Measurements from ENCODE around the gene DMXL1. TPM values are rescaled to one million over a fixed set of nuclear protein-coding genes. Genes with fewer than 3 reads are reported as not detected.

Gene DMXL1
- total RNA-seq, 3 donors from 2014 or later (not counting 1 experiment from before 2014, with no cell fraction given), result 36.7 to 43.0 (median 39.9) TPM

DNA sequence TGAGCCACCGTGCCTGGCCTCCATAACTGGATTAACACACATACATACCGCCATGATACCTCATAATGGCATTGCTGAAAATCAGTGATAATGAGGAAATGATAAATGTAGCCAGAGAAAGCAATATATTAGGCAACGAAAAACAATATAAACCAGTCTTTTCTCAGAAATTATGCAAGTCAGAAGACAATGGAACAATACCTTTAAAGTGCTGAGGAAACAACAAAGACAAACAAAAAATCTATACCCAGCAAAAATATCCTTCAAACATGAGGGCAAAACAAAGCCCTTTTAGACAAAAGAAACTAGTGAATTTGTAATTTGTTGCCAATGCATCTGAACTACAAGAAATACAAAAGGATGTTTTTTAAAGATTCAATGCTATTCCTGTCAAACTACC is 186.7 kb downstream of the DMXL1 start:
- Histone ChIP-seq H3K4me3 (ENCODE audit: low read length) (no peak overlapping the region), H3K4me1 (ENCODE audit: control insufficient read depth, insufficient read depth, low read length) (no peaks in the 10 kb centered on the region), H3K36me3 (ENCODE audit: control insufficient read depth, insufficient read depth, low read length) (no peaks in the 10 kb centered on the region), H3K9me3 (ENCODE audit: control insufficient read depth, insufficient read depth, low read length) (peaks cover 6% of the 10 kb centered on the region), H3K27me3 (ENCODE audit: control insufficient read depth, insufficient read depth, low read length) (no peaks in the 10 kb centered on the region), H3K27ac (ENCODE audit: low read length) (no peak overlapping the region)
- DNase-seq (no peak), ATAC-seq (no peak)
- Mint-ChIP-seq H3K4me3 (no peak overlapping the region), H3K36me3 (no peaks in the 10 kb centered on the region), H3K27me3 (ENCODE audit: low read depth in 2 of 2) (peaks cover 0 to 4% of the 10 kb centered on the region in 2 donors), H3K27ac (no peak overlapping the region), H3K4me1 (peaks cover 0 to 5% of the 10 kb centered on the region in 2 donors), H3K9me3 (no peaks in the 10 kb centered on the region)
- TF ChIP-seq, protein P1, sequence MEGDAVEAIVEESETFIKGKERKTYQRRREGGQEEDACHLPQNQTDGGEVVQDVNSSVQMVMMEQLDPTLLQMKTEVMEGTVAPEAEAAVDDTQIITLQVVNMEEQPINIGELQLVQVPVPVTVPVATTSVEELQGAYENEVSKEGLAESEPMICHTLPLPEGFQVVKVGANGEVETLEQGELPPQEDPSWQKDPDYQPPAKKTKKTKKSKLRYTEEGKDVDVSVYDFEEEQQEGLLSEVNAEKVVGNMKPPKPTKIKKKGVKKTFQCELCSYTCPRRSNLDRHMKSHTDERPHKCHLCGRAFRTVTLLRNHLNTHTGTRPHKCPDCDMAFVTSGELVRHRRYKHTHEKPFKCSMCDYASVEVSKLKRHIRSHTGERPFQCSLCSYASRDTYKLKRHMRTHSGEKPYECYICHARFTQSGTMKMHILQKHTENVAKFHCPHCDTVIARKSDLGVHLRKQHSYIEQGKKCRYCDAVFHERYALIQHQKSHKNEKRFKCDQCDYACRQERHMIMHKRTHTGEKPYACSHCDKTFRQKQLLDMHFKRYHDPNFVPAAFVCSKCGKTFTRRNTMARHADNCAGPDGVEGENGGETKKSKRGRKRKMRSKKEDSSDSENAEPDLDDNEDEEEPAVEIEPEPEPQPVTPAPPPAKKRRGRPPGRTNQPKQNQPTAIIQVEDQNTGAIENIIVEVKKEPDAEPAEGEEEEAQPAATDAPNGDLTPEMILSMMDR (IDR thresholded peaks at IDR 0.05), result no peak
- intact Hi-C loops (cut with micrococcal nuclease), result no loop called here
- 100% methylated on average over 2 of the region's 3 CpGs for WGBS (ENCODE audit: insufficient coverage)

DNA sequence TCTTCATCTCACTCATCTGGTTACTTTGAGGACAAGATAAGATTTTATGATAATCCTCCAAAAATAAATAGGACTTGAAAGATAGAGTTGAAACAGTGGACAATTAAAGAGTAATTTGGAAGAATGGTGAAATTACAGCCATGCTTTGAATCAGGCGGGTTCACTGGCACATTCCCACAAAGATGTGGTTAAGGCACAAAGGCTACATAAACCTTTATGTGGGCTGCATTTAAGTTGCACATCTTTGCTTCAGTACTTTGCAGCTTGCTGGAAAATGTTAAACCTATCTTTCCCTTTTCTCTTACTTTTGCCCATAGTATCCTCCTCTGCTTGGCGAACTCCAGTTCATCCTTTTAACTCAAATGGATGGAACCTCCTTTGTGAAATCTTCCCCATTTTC is 192.8 kb downstream of the DMXL1 start:
- no peak for ATAC-seq
- Histone ChIP-seq H3K9me3 (ENCODE audit: control insufficient read depth, insufficient read depth, low read length) (peaks cover 8% of the 10 kb centered on the region), H3K27me3 (ENCODE audit: control insufficient read depth, insufficient read depth, low read length) (no peaks in the 10 kb centered on the region), H3K4me1 (ENCODE audit: control insufficient read depth, insufficient read depth, low read length) (peaks cover 7% of the 10 kb centered on the region), H3K36me3 (ENCODE audit: control insufficient read depth, insufficient read depth, low read length) (no peaks in the 10 kb centered on the region), H3K27ac (ENCODE audit: low read length) (no peak overlapping the region), H3K4me3 (ENCODE audit: low read length) (no peak overlapping the region)
- no peaks in the 10 kb centered on the region for H3K36me3 Mint-ChIP-seq
- peaks cover 9 to 23% of the 10 kb centered on the region in 2 donors for H3K4me1 Mint-ChIP-seq
- no peak overlapping the region for H3K27ac Mint-ChIP-seq
- H3K4me3 Mint-ChIP-seq, result no peak overlapping the region
- intact Hi-C loops (cut with micrococcal nuclease), result no loop called here
- H3K9me3 Mint-ChIP-seq, result no peaks in the 10 kb centered on the region
- peak in 1 of 2 donors; percentile 9 for DNase-seq
- TF ChIP-seq, protein P1 (IDR thresholded peaks at IDR 0.05), result no peak
- 71% methylated on average over 2 of the region's 2 CpGs for WGBS (ENCODE audit: insufficient coverage)
- H3K27me3 Mint-ChIP-seq (ENCODE audit: low read depth in 2 of 2), result no peaks in the 10 kb centered on the region

DNA sequence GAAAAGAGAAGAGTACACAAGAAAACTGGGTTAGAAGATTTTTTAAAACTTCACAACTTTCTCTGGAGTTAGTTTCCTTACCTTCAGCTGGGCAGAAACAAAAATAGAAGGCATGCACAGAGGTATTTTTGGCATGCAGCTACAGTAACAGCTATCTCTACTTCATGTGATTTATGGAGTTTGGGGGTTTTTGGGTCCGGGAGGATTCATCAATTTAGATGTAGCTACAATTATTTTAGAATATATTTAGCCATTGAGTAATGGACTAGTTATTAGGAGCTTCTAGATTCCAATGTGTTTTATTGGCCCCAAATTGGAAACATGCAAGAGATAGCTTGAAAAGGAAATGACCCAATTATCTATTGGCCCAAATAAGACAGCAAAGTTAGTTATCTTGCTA is 193.3 kb downstream of the DMXL1 start:
- intact Hi-C loops (cut with micrococcal nuclease), result no loop called here
- H3K9me3 ChIP-seq (ENCODE audit: control insufficient read depth, insufficient read depth, low read length), result peaks cover 8% of the 10 kb centered on the region
- no peaks in the 10 kb centered on the region for H3K27me3 Mint-ChIP-seq (ENCODE audit: low read depth in 2 of 2)
- H3K36me3 Mint-ChIP-seq, result no peaks in the 10 kb centered on the region
- no peaks in the 10 kb centered on the region for H3K27me3 ChIP-seq (ENCODE audit: control insufficient read depth, insufficient read depth, low read length)
- H3K4me3 ChIP-seq (ENCODE audit: low read length), result no peak overlapping the region
- H3K9me3 Mint-ChIP-seq, result no peaks in the 10 kb centered on the region
- no peak for ATAC-seq
- H3K27ac ChIP-seq (ENCODE audit: low read length), result no peak overlapping the region
- no peak overlapping the region for H3K4me3 Mint-ChIP-seq
- H3K36me3 ChIP-seq (ENCODE audit: control insufficient read depth, insufficient read depth, low read length), result no peaks in the 10 kb centered on the region
- no CpG with 5 or more reads among the region's 1 CpG for WGBS (ENCODE audit: insufficient coverage)
- peaks cover 7% of the 10 kb centered on the region for H3K4me1 ChIP-seq (ENCODE audit: control insufficient read depth, insufficient read depth, low read length)
- TF ChIP-seq, protein P1 (IDR thresholded peaks at IDR 0.05), result no peak
- no peak overlapping the region for H3K27ac Mint-ChIP-seq
- peaks cover 12 to 24% of the 10 kb centered on the region in 2 donors for H3K4me1 Mint-ChIP-seq
- no peak for DNase-seq

DNA sequence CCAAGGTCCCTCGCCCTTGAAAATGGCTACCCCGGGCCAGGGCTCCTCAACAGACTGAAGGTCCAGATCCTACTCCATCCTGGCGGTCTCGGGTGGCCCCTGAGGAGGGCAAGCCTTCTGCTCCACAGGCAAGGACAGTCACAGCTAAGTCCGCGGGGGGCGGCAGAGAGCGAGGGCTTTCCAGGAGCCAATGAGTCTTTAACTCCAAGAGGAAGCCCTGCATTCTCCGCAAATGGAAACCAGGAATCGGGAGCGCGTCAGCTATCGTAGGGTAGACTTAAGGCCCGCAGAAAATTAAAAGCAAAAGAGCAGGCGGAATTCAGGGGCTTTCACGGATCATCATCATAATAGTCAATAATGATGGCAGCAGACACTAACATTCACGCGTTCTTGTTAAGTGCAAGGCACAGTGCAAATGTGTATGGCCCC is 197.1 kb downstream of the DMXL1 start:
- TF ChIP-seq, protein P1 (IDR thresholded peaks at IDR 0.05), result peak; percentile 88
- H3K4me3 Mint-ChIP-seq, result peak overlapping the region; percentile 97
- H3K36me3 ChIP-seq (ENCODE audit: control insufficient read depth, insufficient read depth, low read length), result no peaks in the 10 kb centered on the region
- H3K9me3 ChIP-seq (ENCODE audit: control insufficient read depth, insufficient read depth, low read length), result no peaks in the 10 kb centered on the region
- peak overlapping the region; percentile 98 for H3K4me3 ChIP-seq (ENCODE audit: low read length)
- WGBS (ENCODE audit: insufficient coverage), result 11% methylated on average over 18 of the region's 18 CpGs
- ATAC-seq (peak; percentile 81 to 89 (median 81)), DNase-seq (peak; percentile 84 to 94)
- peaks cover 50 to 62% of the 10 kb centered on the region in 2 donors for H3K4me1 Mint-ChIP-seq
- no peaks in the 10 kb centered on the region for H3K27me3 ChIP-seq (ENCODE audit: control insufficient read depth, insufficient read depth, low read length)
- H3K27me3 Mint-ChIP-seq (ENCODE audit: low read depth in 2 of 2), result no peaks in the 10 kb centered on the region
- peak overlapping the region; percentile 89 to 98 for H3K27ac Mint-ChIP-seq
- intact Hi-C loops (cut with micrococcal nuclease), result loop anchor here (1.0 to 2.0 kb wide), 6 partner anchors 41 to 280 kb away; partner anchors contain the start of gene DTWD2
- no peaks in the 10 kb centered on the region for H3K9me3 Mint-ChIP-seq
- H3K36me3 Mint-ChIP-seq, result no peaks in the 10 kb centered on the region
- H3K27ac ChIP-seq (ENCODE audit: low read length), result peak overlapping the region; percentile 90
- peaks cover 31% of the 10 kb centered on the region for H3K4me1 ChIP-seq (ENCODE audit: control insufficient read depth, insufficient read depth, low read length)
